Epithelial cell of esophagus (primary cell): ENCODE results near the gene RNF115.

ENCODE experiments used
- DNase-seq: peaks from one replicate; pipeline ENCODE4 v3.0.0; 2010; ENCODE audit warnings: low read depth
- H3K4me3 ChIP-seq: 2 replicates; pipeline ENCODE4 v1.5.1; 2011; ENCODE audit warnings: mild to moderate bottlenecking, low read length, control low read depth
- TF ChIP-seq, protein P1 (sequence below): IDR thresholded peaks from 2 replicates; pipeline ENCODE4 v1.5.1; 2011; ENCODE audit warnings: low read depth, mild to moderate bottlenecking, low read length, control low read depth, inconsistent platforms; ENCODE audit not compliant: insufficient read depth; ENCODE audit errors: missing control alignments

Gene RNF115

GRCh38 chr1:145788580-145788979 lies 35.3 kb downstream of the RNF115 start:
- TF ChIP-seq, protein P1, sequence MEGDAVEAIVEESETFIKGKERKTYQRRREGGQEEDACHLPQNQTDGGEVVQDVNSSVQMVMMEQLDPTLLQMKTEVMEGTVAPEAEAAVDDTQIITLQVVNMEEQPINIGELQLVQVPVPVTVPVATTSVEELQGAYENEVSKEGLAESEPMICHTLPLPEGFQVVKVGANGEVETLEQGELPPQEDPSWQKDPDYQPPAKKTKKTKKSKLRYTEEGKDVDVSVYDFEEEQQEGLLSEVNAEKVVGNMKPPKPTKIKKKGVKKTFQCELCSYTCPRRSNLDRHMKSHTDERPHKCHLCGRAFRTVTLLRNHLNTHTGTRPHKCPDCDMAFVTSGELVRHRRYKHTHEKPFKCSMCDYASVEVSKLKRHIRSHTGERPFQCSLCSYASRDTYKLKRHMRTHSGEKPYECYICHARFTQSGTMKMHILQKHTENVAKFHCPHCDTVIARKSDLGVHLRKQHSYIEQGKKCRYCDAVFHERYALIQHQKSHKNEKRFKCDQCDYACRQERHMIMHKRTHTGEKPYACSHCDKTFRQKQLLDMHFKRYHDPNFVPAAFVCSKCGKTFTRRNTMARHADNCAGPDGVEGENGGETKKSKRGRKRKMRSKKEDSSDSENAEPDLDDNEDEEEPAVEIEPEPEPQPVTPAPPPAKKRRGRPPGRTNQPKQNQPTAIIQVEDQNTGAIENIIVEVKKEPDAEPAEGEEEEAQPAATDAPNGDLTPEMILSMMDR: no peak
- DNase-seq: no peak
- no peak overlapping the region for H3K4me3 ChIP-seq

DNA sequence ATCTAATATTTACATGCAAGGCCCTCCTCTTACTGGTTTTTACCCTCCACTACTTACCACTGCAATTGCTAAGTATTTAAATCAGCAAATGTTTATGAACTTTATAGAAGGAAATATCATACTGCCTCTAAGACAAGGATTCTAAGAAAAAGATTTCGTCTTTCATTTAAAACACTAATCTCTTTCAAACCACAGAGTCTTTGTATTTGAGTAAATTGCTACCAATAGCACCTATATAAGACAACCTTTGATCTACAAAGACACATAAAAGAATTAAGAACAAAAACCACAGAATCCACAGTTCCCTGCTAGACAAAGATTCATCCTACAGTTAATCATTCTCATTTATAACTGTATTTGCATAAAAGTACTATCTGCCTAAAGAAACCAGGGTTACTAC lies 37.6 kb downstream of the RNF115 start:
- H3K4me3 ChIP-seq: no peak overlapping the region
- TF ChIP-seq, protein P1: no peak
- DNase-seq: no peak

- peak; percentile 48 for DNase-seq
- TF ChIP-seq, protein P1: no peak
- H3K4me3 ChIP-seq: no peak overlapping the region
Measured at GRCh38 chr1:145785547-145785946, 38.3 kb downstream of the RNF115 start.

DNA sequence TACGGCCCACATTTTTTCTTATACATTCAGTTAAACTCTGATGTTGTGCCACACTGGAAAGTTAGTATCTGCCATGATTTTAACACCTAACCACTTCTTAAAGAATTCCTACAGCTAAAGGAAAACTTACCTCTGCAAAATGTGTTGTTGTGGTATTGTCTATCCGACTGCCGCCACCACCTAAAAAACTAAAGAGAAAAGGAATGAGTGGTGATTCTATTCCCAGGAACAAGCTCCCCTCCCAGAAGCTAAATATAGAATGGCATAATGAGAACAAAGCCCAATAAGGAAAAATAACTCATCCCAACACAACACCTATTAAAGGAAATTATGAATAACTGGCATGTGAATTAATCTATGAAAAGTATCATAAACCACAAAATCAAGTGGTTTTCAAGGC lies 39.5 kb downstream of the RNF115 start:
- TF ChIP-seq, protein P1: no peak
- no peak for DNase-seq
- no peak overlapping the region for H3K4me3 ChIP-seq

DNA sequence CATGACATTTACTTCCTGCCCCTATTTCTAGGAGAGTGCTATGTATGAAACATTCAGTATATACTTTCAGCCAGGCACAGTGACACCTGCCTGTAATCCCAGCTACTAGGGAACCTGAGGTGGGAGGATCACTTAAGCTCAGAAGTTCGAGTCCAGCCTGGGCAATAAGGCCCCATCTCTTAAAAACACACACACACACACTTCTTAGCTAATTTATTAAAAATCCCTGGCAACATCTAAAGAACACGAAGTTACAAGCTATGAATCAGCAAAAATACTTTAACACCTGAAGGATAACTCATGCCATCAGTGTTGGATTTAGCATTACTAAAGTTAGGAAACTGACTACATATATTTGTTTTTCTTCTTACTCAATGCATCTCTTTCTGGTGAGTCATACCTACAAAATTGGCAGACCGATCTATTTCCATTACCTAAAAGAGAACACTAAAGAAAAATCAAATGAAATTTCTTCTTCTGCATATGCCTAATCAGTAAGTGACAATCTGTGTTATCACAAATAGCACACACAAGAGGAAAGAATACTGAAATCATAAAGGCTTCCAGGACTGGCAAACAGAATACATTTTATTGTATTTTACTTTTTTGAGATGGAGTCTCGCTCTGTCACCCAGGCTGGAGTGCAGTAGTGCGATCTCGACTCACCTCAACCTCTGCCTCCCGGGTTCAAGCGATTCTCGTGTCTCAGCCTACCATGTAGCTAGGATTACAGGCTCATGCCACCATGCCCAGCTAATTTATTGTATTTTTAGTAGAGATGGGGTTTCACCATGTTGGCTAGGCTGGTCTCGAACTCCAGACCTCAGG lies 41.4 kb downstream of the RNF115 start:
- peak; percentile 94 for DNase-seq
- no peak overlapping the region for H3K4me3 ChIP-seq
- TF ChIP-seq, protein P1: no peak

DNA sequence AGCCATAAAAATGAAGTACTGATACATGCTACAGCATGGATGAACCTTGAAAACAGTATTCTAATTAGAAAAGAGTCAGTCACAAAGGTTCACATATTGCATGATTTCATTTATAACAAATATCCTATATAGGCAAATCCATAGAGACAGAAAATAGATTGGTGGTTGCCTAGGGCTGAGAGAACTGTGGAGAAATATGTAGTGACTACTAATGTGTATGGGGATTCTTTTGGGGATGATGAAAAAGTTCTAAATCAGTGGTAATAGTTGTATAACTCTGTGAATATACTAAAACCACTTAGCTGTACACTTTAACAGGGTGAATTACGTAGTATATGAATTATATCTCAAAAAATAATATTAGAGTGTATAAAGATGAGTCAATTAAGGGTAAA lies 45.8 kb downstream of the RNF115 start:
- H3K4me3 ChIP-seq: no peak overlapping the region
- no peak for DNase-seq
- TF ChIP-seq, protein P1: no peak
